Measurements from ENCODE around the gene NXPE1. TPM values are rescaled to one million over a fixed set of nuclear protein-coding genes. Genes with fewer than 3 reads are reported as not detected.

The NXPE1 gene
- total RNA-seq, 1 experiment from 2014 or later, result not detected

- peak; percentile 44 for ATAC-seq
- TF ChIP-seq POLR2A (IDR thresholded peaks at IDR 0.05; ENCODE audit: borderline replicate concordance, extremely low read depth, insufficient read depth, insufficient read length) (no peak), JUND (IDR thresholded peaks at IDR 0.05) (peak; percentile 70), POLR2AphosphoS5 (IDR thresholded peaks at IDR 0.05; ENCODE audit: low read depth, low read length) (no peak), ATF3 (IDR thresholded peaks at IDR 0.05) (no peak), CEBPB (IDR thresholded peaks at IDR 0.05; ENCODE audit: low read depth) (0 out of 2 replicates have a peak, but pooled peaks have one; percentile 13), SRF (IDR thresholded peaks at IDR 0.05; ENCODE audit: low read depth) (no peak), EZH2phosphoT487 (IDR thresholded peaks at IDR 0.05; ENCODE audit: borderline replicate concordance) (no peak), CBX3 (IDR thresholded peaks at IDR 0.05; ENCODE audit: low read depth) (0 out of 2 replicates have a peak, but pooled peaks have one; percentile 26), MAX (IDR thresholded peaks at IDR 0.05) (no peak), ELF1 (IDR thresholded peaks at IDR 0.05; ENCODE audit: borderline replicate concordance, low read depth) (no peak), YY1 (IDR thresholded peaks at IDR 0.05; ENCODE audit: extremely low read depth, insufficient replicate concordance, low read depth, low read length) (no peak), CTCF (IDR thresholded peaks at IDR 0.05 in 2 of 3, conservative IDR thresholded peaks at IDR 0.05 in 1 of 3; ENCODE audit: borderline replicate concordance in 1 of 3, insufficient read depth in 1 of 3, low read depth in 2 of 3, low read length in 2 of 3) (no peak), SIN3A (IDR thresholded peaks at IDR 0.05; ENCODE audit: low read depth) (no peak), ZBTB33 (IDR thresholded peaks at IDR 0.05; ENCODE audit: extremely low read depth, insufficient replicate concordance, low read length) (no peak), FOSL1 (IDR thresholded peaks at IDR 0.05; ENCODE audit: low read depth) (peak; percentile 77), REST (IDR thresholded peaks at IDR 0.05; ENCODE audit: low read depth) (no peak), SP1 (IDR thresholded peaks at IDR 0.05; ENCODE audit: low read depth) (peak; percentile 24; the same call in 1 of the 2 replicates), ZFX (IDR thresholded peaks at IDR 0.05) (no peak), ZNF274 (IDR thresholded peaks at IDR 0.05; ENCODE audit: low read depth, low read length) (no peak), TCF7L2 (IDR thresholded peaks at IDR 0.05; ENCODE audit: borderline replicate concordance, extremely low read depth, insufficient read depth, insufficient read length) (peak; percentile 87), EGR1 (IDR thresholded peaks at IDR 0.05; ENCODE audit: low read depth) (no peak), RAD21 (IDR thresholded peaks at IDR 0.05; ENCODE audit: low read depth) (no peak)
These were observed 3.4 kb upstream of the NXPE1 start for GRCh38 chr11:114563077-114563476.

More at GRCh38 chr11:114563077-114563476, 3.4 kb upstream of the NXPE1 start:
- H3K4me2 ChIP-seq (ENCODE audit: low read length), result peak overlapping the region; percentile 53
- H4K20me1 ChIP-seq (ENCODE audit: insufficient read depth), result no peaks in the 10 kb centered on the region
- ChIA-PET CTCF (no interaction called here), POLR2A (no interaction called here), RAD21 (ENCODE audit: low non-redundant PET in 1 of 2, low total read pairs in 2 of 2, uncharacterized antibody in 2 of 2, unreplicated experiment in 2 of 2) (no interaction called here)
- BruUV-seq (replicated peaks), result no TSS peak
- peak overlapping the region; percentile 64; the same call in 1 of the 2 replicates for H3K27ac ChIP-seq (ENCODE audit: low read depth, low read length)
- H3K9me2 ChIP-seq (ENCODE audit: insufficient read depth), result no peaks in the 10 kb centered on the region
- H3K79me2 ChIP-seq (ENCODE audit: insufficient read depth, low read length), result no peaks in the 10 kb centered on the region
- peak; percentile 27 for DNase-seq (ENCODE audit: low read depth, low spot score)
- peaks cover 0 to 20% of the 10 kb centered on the region in 2 experiments; a peak in 2 of 4 replicates for H3K4me1 ChIP-seq (ENCODE audit: control insufficient read depth in 1 of 2, insufficient read depth in 2 of 2, low read length in 2 of 2)
- H3K36me3 ChIP-seq (ENCODE audit: control insufficient read depth in 1 of 2, insufficient read depth in 2 of 2, low read length in 2 of 2), result no peaks in the 10 kb centered on the region
- peak overlapping the region in 1 of 2 experiments; percentile 22; a peak in 1 of 4 replicates for H3K4me3 ChIP-seq (replicated peaks in 1 of 2; ENCODE audit: low read depth in 1 of 2, low read length in 2 of 2)
- no peaks in the 10 kb centered on the region for H3K9me3 ChIP-seq (ENCODE audit: control insufficient read depth in 1 of 2, insufficient read depth in 1 of 2, low read depth in 1 of 2, low read length in 2 of 2)
- no peak overlapping the region for H2AFZ ChIP-seq (ENCODE audit: low read depth, low read length, poor library complexity, severe bottlenecking)
- intact Hi-C loops (cut with micrococcal nuclease), result no loop called here
- H3K9ac ChIP-seq (ENCODE audit: low read length), result no peak overlapping the region
- no peaks in the 10 kb centered on the region for H3K27me3 ChIP-seq (ENCODE audit: insufficient read depth, low read length)
